Suprapubic skin (tissue), 4 donors: Measurements from ENCODE around the gene RARG.

ENCODE experiments used
- CTCF ChIP-seq, 2 donors: fragments of 200-600 bp in 1 of 2; fragments of 450-650 bp in 1 of 2; sonication (generic) in 1 of 2; IDR thresholded peaks; one replicate each; pipeline ENCODE4 v1.5.1; 2016 to 2019; ENCODE audit warnings: antibody characterized with exemption in 2 of 2, mild to moderate bottlenecking in 1 of 2, moderate library complexity in 1 of 2
- POLR2A ChIP-seq, 2 donors: fragments of 450-650 bp; IDR thresholded peaks; one replicate each; pipeline ENCODE4 v1.6.1; 2017; ENCODE audit warnings: antibody characterized with exemption in 2 of 2, mild to moderate bottlenecking in 2 of 2, moderate library complexity in 2 of 2
- POLR2AphosphoS5 ChIP-seq, 3 donors: sonication (generic); formaldehyde crosslinking; IDR thresholded peaks; one replicate each; pipeline ENCODE4 v1.6.1; 2017; ENCODE audit warnings: antibody characterized with exemption in 3 of 3

DNA sequence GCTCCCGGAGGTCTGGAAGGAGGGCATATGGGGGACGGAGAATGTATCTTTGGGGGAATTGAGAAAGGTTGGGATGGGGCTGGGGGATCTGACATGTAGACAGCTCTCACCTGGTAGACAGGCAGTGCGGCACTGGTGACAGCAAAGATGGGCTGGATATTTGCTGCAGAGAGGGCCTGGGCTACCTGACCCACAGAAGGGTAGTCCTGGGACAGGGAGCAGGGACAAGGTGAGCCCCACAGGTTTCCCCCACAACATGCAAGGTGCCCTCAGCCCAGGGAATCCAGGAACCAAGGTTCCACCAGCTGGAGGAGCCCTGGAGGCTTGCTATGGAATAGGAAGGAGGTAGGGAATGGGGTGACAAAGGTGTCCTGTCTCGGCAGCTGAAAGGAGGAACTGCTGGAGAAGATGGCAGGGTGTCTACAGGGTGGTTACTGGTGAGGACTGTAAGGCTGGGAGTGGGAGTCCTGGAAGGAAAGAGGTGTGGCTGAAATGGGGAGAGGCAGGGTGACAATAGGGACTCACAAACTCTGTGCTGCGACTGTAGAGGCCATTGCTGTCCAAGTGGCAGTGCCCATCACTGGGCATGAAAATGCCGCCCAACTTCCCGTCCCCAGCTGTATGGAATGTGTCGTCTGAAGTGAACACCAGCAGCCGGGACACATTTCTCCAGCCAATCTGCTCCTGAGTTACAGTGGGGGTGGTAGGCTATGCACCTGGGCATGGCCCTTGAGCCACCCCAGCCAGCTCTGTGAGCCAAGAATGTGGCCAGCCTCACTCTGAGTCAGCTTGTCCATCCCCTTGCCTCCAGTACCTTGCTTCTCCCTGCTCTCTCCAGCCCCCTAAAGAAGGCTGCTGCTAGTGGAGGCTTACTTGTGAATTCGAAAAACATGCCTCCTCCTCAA lies 36.2 kb downstream of the RARG start:
- TF ChIP-seq CTCF (IDR thresholded peaks at IDR 0.05), result no peak
- no peak for TF ChIP-seq POLR2A (IDR thresholded peaks at IDR 0.05)
- TF ChIP-seq POLR2AphosphoS5 (IDR thresholded peaks at IDR 0.05), result no peak
